Measurements from ENCODE around the gene ZCCHC14. TPM values are rescaled to one million over a fixed set of nuclear protein-coding genes. Genes with fewer than 3 reads are reported as not detected.
A peak's percentile ranks its signal among the peaks of the same experiment; 100 is the strongest.

Gene ZCCHC14
- total and polyA plus RNA-seq, 2 of the 13 experiments (the other 11 are each of a cell fraction or from before 2014, with no cell fraction given) = 12.4 to 12.5 TPM

DNA sequence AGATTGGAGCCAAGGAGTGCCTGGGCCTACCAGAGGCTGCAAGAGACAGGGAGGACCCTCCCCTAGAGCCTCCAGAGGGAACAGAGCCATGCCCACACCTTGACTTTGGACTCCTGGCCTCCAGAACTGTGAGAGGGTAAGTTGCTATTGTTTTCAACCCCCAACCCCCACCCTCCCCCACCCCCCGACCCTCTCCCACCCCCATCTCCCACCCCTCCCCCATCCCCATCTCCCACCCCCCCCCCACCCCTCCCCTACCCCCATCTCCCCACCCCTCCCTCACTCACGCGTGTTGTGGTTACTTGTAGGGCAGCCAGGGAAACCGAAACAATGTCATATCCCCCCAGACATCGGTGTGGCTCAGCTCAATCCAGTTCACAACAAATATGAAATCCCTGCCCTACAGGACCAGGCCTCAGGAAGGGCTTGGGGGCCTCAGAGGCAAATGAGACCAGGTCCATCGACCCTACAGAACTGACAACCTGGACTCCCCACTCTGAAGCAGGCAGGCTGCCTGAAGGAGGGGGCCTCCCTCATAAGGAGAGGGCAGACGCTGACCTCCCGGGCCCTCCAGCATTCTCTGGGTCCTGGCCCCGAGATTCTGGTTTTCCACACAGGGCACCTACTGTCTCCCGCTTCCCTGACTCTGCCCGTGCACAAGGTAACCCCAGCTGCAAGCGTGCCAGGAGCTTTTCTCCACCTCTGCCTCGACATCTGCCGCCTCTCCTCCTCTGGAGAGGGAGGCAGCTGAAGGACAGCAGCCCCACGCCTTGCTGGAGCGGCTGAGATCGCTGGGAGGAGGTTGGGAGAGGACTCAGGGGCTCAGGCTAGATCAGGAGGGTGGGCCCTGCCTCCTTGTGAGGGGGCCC, 3.0 kb upstream of the ZCCHC14 start (continued):
- no peak for TF ChIP-seq ZNF496 (CRISPR knock-in tag; IDR thresholded peaks at IDR 0.05; ENCODE audit: insufficient replicate concordance)
- no peak for TF ChIP-seq IRF9 (CRISPR knock-in tag; IDR thresholded peaks at IDR 0.05; ENCODE audit: borderline replicate concordance)
- no peak for TF ChIP-seq ZFX (CRISPR knock-in tag; IDR thresholded peaks at IDR 0.05; ENCODE audit: low read depth)
- TF ChIP-seq HNRNPK (IDR thresholded peaks at IDR 0.05; ENCODE audit: low read depth, low read length, poor library complexity, severe bottlenecking) = peak; percentile 68
- TF ChIP-seq SMARCC2 (IDR thresholded peaks at IDR 0.05) = no peak
- TF ChIP-seq HMG20B (CRISPR knock-in tag; conservative IDR thresholded peaks at IDR 0.05) = no peak
- TF ChIP-seq ZNF746 (CRISPR knock-in tag; IDR thresholded peaks at IDR 0.05) = no peak
- no peak for TF ChIP-seq JDP2 (CRISPR knock-in tag; IDR thresholded peaks at IDR 0.05; ENCODE audit: borderline replicate concordance)
- no peak for TF ChIP-seq ZNF879 (CRISPR knock-in tag; IDR thresholded peaks at IDR 0.05)
- TF ChIP-seq MLX (CRISPR knock-in tag; IDR thresholded peaks at IDR 0.05) = no peak
- TF ChIP-seq, protein P1, sequence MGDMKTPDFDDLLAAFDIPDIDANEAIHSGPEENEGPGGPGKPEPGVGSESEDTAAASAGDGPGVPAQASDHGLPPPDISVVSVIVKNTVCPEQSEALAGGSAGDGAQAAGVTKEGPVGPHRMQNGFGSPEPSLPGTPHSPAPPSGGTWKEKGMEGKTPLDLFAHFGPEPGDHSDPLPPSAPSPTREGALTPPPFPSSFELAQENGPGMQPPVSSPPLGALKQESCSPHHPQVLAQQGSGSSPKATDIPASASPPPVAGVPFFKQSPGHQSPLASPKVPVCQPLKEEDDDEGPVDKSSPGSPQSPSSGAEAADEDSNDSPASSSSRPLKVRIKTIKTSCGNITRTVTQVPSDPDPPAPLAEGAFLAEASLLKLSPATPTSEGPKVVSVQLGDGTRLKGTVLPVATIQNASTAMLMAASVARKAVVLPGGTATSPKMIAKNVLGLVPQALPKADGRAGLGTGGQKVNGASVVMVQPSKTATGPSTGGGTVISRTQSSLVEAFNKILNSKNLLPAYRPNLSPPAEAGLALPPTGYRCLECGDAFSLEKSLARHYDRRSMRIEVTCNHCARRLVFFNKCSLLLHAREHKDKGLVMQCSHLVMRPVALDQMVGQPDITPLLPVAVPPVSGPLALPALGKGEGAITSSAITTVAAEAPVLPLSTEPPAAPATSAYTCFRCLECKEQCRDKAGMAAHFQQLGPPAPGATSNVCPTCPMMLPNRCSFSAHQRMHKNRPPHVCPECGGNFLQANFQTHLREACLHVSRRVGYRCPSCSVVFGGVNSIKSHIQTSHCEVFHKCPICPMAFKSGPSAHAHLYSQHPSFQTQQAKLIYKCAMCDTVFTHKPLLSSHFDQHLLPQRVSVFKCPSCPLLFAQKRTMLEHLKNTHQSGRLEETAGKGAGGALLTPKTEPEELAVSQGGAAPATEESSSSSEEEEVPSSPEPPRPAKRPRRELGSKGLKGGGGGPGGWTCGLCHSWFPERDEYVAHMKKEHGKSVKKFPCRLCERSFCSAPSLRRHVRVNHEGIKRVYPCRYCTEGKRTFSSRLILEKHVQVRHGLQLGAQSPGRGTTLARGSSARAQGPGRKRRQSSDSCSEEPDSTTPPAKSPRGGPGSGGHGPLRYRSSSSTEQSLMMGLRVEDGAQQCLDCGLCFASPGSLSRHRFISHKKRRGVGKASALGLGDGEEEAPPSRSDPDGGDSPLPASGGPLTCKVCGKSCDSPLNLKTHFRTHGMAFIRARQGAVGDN (CRISPR knock-in tag; IDR thresholded peaks at IDR 0.05) = peak; percentile 39
- 0 out of 2 replicates have a peak, but pooled peaks have one; percentile 23 for TF ChIP-seq ZNF281 (CRISPR knock-in tag; IDR thresholded peaks at IDR 0.05; ENCODE audit: borderline replicate concordance)
- TF ChIP-seq ZBTB37 (CRISPR knock-in tag; IDR thresholded peaks at IDR 0.05) = no peak
- TF ChIP-seq AHR (CRISPR knock-in tag; IDR thresholded peaks at IDR 0.05) = no peak
- peak; percentile 17; the same call in 1 of the 2 replicates for TF ChIP-seq ZNF292 (CRISPR knock-in tag; IDR thresholded peaks at IDR 0.05; ENCODE audit: borderline replicate concordance, low read depth)
- peak; percentile 75; the same call in 1 of the 2 replicates for TF ChIP-seq ZNF225 (CRISPR knock-in tag; IDR thresholded peaks at IDR 0.05)
- TF ChIP-seq SRY (CRISPR knock-in tag; IDR thresholded peaks at IDR 0.05) = no peak

Measured in HepG2 (cell line).